IPS DF 4.7 (cell line): ENCODE measurements around the gene CTTNBP2.

ENCODE experiments used
- DNase-seq: peaks from one replicate; pipeline ENCODE4 v3.0.0-alpha.2; 2013; ENCODE audit warnings: low spot score; ENCODE audit errors: extremely low read depth

The CTTNBP2 gene

DNA sequence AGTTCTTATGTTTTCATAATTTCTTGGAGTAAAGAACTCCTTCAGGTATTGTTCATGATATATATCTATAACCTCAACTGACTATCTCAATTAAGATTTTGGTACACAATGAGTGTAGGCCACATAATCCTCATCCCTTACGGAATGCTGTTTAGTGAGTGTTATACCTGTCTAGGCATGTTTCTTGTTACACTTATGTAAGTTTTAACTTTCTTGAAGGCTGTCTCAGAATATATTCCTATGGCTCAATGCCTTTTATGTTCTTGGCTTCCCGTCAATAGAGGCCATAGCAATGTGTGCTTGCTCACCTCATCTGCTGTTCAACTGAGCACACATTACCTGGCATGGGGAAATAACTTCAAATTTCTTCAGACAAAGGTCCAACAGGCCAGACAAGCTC, 185.1 kb downstream of the CTTNBP2 start:
- DNase-seq = no peak

DNA sequence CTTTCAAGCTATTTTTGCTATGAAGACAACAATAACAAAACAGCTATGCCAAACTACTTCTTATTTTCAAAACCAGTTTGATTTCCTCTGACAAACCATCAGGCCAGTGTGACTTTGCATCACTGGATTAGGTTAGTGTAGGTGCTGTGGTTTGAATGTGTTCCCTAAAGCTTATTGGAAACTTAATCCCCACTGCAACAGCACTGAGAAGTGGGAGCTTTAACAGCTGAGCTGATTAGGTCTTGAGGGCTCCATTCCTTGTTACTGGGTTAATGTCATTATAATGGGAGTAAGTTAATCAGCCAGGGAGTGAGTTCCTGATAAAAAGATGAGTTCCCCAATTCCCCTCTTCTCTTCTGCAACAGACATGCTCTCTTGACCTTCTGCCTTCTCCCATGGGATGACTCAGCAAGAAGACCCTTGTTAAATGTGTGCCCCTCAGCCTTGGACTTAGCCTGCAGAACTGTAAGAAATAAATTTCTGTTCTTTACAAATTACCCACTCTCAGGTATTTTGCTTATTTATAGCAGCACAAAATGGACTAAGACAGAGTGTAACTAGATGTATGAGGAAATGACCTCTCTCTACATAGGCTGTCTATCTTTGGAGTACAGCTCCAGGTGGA, 186.8 kb downstream of the CTTNBP2 start:
- DNase-seq = no peak

- no peak for DNase-seq
These were observed 187.4 kb downstream of the CTTNBP2 start for GRCh38 chr7:117685795-117686194.

DNA sequence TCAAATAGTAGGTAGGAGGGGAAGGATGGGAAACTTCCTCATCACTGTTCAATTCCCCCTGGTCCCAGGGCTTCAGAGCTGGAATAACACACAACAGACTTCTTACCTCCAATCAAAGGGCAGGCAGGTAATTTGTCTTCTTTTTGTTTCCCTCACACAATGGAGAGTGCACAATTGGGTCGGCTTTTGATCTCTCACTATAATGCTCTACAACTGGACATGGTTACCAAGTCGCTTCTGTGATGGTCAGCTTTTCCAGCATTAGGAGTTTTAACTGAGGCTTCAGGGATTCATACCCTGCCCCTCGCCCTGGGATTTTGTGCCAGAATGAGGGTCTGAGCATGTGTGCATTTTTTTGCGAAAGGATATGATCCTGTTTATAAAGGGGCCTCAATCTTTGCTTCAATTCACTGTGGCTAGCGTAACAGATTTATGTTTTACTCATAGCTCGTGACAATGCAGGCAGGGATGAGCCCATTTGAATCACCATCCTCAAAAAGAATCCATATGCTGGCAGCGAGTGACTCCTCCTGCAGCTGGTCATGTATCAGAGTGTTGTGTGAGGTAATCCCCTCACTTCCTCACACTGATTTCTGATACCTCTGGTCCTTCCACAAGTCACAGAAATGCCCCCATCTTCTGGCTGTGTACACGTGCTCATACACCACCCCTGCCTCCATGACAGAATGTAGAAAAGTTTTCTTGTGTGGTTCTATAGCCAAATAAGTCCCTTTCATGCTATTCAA, 189.6 kb downstream of the CTTNBP2 start:
- DNase-seq = no peak

GRCh38 chr7:117682681-117683385, 190.4 kb downstream of the CTTNBP2 start:
- DNase-seq = no peak

GRCh38 chr7:117679120-117679519, 194.1 kb downstream of the CTTNBP2 start:
- no peak for DNase-seq

DNA sequence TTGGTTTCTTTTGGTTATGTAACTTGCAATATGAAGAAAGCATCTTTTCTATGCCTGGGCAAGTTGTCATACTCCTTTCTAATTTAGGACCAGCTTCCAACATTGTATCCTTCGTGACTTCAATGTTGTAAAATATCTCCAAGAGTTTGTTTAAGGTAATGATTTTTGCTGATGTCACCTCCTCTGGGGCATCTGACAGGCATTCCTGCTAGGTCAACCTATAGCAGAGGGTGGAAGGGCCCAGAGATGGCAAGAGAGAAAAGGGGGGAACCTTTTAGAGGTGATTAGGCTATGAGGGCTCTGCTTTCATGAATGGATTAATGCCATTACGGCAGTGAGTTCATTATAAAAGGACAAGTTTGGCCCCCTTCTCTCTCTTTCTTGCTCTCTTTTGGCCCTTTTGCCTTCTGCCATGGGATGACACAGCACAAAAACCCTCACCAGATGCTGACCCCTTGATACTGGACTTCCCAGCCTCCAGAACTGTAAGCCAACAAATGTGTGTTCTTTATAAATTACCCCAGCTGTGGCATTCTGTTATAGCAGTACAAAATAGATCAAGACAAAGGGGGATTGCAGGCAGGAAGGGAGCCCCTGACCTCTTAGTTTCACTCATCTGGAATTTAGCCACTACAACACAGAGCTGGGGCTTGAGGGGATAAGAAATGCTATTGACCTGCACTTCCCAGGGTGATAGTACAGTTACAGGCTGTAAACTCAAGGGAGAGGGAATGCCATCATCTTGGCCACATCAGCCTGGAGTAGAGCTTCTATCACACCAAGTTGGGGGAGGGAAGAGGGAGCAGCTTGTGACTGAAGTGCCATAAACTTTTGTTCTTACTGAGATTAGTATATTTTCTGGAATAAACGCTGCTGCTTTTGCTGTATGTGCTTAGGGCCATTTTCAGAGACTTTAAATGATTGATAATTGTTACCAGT, 197.5 kb downstream of the CTTNBP2 start:
- DNase-seq = no peak

- DNase-seq = no peak
These were observed 198.6 kb downstream of the CTTNBP2 start for GRCh38 chr7:117674617-117675016.

GRCh38 chr7:117673839-117674238, 199.4 kb downstream of the CTTNBP2 start:
- DNase-seq = no peak

DNA sequence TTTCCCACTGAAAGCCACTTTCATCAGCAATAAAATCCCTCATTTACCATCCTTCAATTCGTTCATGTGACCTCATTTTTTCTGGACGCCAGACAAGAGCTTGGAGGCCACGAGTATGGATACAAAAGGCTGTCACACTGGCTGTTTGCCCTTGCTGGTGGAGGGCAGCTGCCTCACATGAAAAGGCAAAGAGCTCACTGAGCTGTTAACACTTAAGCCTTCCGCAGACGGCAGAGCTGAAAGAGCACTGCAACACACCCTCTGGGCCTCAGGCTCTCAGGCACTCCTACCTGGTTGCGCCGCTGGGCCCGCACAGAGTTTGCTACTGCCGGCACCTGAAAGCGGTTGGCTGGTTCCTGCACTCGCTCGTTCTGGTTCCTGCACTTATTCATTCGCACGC, 199.9 kb downstream of the CTTNBP2 start:
- no peak for DNase-seq

DNA sequence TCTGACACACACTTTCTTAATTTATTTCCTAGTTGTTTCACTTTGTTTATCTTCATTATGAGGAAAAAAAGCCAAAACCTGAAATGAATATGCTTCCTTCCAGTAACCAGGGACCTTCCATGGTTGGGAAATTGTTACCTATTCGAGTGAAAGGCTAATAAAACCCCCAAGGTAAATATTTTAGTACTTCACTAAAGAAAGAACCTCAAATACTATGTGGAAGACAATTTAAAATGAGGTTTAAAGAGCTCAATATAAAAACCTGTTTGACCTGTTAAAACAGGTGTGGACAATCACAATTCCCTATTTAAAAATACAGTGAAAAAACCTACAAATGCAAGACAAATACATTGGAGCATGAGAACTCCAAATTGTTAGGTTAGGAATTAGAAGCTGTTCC, 200.8 kb downstream of the CTTNBP2 start:
- DNase-seq = no peak

DNA sequence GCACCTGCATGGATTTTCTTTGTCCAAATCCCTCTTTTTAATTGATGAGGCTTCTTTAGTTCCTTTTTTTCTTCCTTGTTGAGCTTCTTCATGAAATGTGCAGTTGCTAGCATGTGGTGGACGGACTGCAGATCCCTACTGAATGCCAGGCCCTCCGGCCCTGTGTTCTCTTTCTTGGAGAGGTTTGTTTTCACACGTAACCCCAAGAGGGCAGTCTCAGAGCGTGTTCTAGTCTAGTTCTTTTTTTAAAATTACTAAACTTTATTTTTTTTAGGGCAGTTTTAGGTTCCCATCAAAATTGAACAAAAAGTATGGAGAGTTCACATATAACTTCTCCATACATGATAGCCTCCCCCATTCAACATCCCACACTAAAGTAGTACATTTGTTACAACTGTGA, 203.4 kb downstream of the CTTNBP2 start:
- no peak for DNase-seq

DNA sequence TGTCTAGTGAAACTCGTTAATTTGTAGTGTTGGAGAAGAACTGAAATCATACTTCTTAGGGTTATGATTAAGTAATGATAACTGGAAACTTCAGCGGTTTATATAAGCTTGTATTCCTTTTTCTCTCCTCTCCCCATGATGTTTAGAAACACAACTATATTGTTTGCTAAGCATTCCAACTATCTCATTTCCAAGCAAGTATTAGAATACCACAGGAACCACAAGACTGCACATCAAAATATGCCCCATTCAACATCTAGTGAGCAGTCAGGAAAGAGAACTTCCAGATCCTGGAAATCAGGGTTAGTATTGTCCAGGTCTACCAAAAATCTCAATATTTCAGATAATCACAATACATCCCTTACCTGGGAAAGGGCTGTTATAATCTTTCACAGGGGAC, 205.8 kb downstream of the CTTNBP2 start:
- no peak for DNase-seq

GRCh38 chr7:117666689-117667088, 206.6 kb downstream of the CTTNBP2 start:
- DNase-seq = no peak

DNA sequence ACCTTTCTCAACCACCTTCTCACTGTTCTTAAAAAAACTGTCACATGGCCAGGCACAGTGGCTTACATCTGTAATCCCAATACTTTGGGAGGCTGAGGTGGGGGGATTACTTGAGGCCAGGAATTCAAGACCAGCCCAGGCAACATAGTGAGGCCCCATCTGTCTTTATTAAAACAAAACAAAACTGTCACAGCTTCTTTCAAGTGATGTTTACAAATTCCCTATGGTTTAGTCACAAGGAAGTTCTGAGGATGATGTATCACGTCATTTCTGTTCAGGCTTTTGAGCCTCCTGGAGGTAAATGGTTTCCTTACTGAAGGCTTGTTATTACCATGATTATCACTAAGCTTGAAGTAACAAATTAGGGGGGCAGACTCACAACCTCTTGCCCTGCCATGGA, 207.2 kb downstream of the CTTNBP2 start:
- DNase-seq = no peak

- DNase-seq = no peak
These were observed 207.9 kb downstream of the CTTNBP2 start for GRCh38 chr7:117665368-117665767.

DNA sequence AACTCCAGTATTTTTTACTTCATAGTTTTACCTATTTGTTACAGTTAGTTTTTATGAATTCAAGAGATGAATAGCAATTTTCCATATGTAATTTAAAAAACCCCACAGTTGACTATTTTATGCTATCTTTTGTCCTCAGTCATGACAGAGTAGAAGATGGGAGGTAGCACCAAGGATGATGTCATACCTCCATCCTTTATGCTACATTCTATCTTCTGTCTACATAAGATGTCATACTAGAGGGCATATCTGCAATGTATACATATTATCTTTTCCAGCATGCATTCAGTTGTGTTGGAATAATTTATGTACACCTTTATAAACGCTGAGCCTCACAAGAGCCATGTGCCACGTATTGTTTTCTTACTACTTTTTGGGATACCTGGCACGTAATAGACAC, 209.2 kb downstream of the CTTNBP2 start:
- no peak for DNase-seq

DNA sequence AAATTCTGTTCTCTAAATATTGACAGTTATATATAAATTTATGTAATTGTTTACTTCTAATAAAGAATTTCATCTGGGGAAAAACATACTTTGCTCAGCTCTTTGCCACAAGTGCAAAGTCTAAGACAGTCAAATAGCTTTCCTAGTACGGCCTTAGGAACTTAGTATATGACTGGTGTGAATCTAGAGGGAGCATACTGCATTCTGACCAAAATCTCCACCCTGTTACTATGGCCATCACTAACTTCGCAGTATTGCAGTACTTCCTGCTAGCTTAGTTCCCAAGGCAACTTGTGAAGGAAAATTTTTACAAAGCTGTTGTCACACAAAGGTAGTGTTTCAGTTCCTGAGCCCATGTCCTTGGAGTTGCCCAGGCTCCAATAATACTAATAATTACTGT, 211.9 kb downstream of the CTTNBP2 start:
- DNase-seq = no peak
